Mucosa of gallbladder (tissue), 1 donor: Measurements from ENCODE around the gene GLB1L. TPM values are rescaled to one million over a fixed set of nuclear protein-coding genes. Genes with fewer than 3 reads are reported as not detected.
"Not testable (repeated sequence)": the region's sequence is repeated elsewhere in the genome, so short reads cannot be mapped to it uniquely, and the experiment has no call there.

Experiments
- DNase-seq: peaks from one replicate; pipeline ENCODE4 v3.0.0-alpha.2; 2020; ENCODE audit warnings: low spot score
- total RNA-seq: library from RNA; stranded (reverse); gene quantifications from one replicate; pipeline ENCODE4 v1.2.1, GENCODE V29; 2021
- donor health status: DM: no; HTN: no; CAD: no.

The GLB1L gene
- total RNA-seq, 1 donor from 2014 or later: 22.2 TPM

GRCh38 chr2:219280651-219281050 lies 35.4 kb upstream of the GLB1L start:
- DNase-seq: no peak

- no peak for DNase-seq
These were observed 34.8 kb upstream of the GLB1L start for GRCh38 chr2:219279916-219280516.

- DNase-seq: peak; percentile 99
These were observed 34.1 kb upstream of the GLB1L start, which contains the start of gene DNAJB2 for GRCh38 chr2:219279151-219279915. DNAJB2 (plus strand) TSS chr2:219279366; CDS start chr2:219279834, 468 bp downstream.

GRCh38 chr2:219278655-219279150 lies 33.5 kb upstream of the GLB1L start:
- DNase-seq: no peak

- DNase-seq: peak; percentile 83
These were observed 32.7 kb upstream of the GLB1L start for GRCh38 chr2:219277703-219278654.

GRCh38 chr2:219274361-219274921 lies 29.2 kb upstream of the GLB1L start:
- no peak for DNase-seq

- DNase-seq: no peak
These were observed 28.7 kb upstream of the GLB1L start for GRCh38 chr2:219273937-219274336.

GRCh38 chr2:219272995-219273394 lies 27.8 kb upstream of the GLB1L start:
- DNase-seq: no peak

GRCh38 chr2:219272356-219272755 lies 27.1 kb upstream of the GLB1L start:
- no peak for DNase-seq

- DNase-seq: no peak
These were observed 25.8 kb upstream of the GLB1L start for GRCh38 chr2:219271021-219271420.

GRCh38 chr2:219270055-219270372 lies 24.8 kb upstream of the GLB1L start:
- no peak for DNase-seq

- DNase-seq: peak; percentile 85
These were observed 24.3 kb upstream of the GLB1L start for GRCh38 chr2:219269362-219270054.

GRCh38 chr2:219268294-219268693 lies 23.1 kb upstream of the GLB1L start:
- no peak for DNase-seq

- DNase-seq: no peak
These were observed 21.6 kb upstream of the GLB1L start for GRCh38 chr2:219266886-219267285.

- DNase-seq: no peak
These were observed 21.0 kb upstream of the GLB1L start for GRCh38 chr2:219266232-219266631.

GRCh38 chr2:219261024-219261855 lies 16.0 kb upstream of the GLB1L start:
- DNase-seq: no peak

- DNase-seq: not testable (repeated sequence)
These were observed 13.7 kb upstream of the GLB1L start for GRCh38 chr2:219258942-219259341.

- DNase-seq: no peak
These were observed 9.5 kb upstream of the GLB1L start for GRCh38 chr2:219254590-219255201.

- DNase-seq: peak; percentile 87
These were observed 8.7 kb upstream of the GLB1L start, which contains the start of gene TUBA4A for GRCh38 chr2:219253753-219254589. TUBA4A (minus strand) TSS chr2:219253918; CDS start chr2:219253858, 60 bp downstream.
